ENCODE measurements around the gene DENND1C.

The DENND1C gene

GRCh38 chr19:6482343-6482686, 728 bp upstream of the DENND1C start:
- H3K36me3 Mint-ChIP-seq (ENCODE audit: insufficient read depth), result peaks cover 20% of the 10 kb centered on the region

GRCh38 chr19:6480848-6481415, 655 bp downstream of the DENND1C start:
- Mint-ChIP-seq H3K4me3 (peak overlapping the region; percentile 80), H3K27me3 (no peaks in the 10 kb centered on the region), H3K4me1 (peaks cover 39% of the 10 kb centered on the region), H3K36me3 (ENCODE audit: insufficient read depth) (peaks cover 28% of the 10 kb centered on the region), H3K9me3 (no peaks in the 10 kb centered on the region), H3K27ac (ENCODE audit: low read depth) (peak overlapping the region; percentile 86)
- ATAC-seq (replicated peaks; ENCODE audit: extremely low read depth, poor library complexity, severe bottlenecking), result peak; percentile 27
- no peak for DNase-seq (ENCODE audit: low spot score in 2 of 2)

More at GRCh38 chr19:6482343-6482686, 728 bp upstream of the DENND1C start:
- no peaks in the 10 kb centered on the region for H3K27me3 Mint-ChIP-seq
- DNase-seq (ENCODE audit: low spot score in 2 of 2) (no peak), ATAC-seq (replicated peaks; ENCODE audit: extremely low read depth, poor library complexity, severe bottlenecking) (no peak)
- H3K27ac Mint-ChIP-seq (ENCODE audit: low read depth), result peak overlapping the region; percentile 86
- H3K4me3 Mint-ChIP-seq, result peak overlapping the region; percentile 80
- peaks cover 39% of the 10 kb centered on the region for H3K4me1 Mint-ChIP-seq
- no peaks in the 10 kb centered on the region for H3K9me3 Mint-ChIP-seq

GRCh38 chr19:6479836-6480398, 1.7 kb downstream of the DENND1C start:
- no peaks in the 10 kb centered on the region for H3K27me3 Mint-ChIP-seq
- peak overlapping the region; percentile 80 for H3K4me3 Mint-ChIP-seq
- peaks cover 31% of the 10 kb centered on the region for H3K36me3 Mint-ChIP-seq (ENCODE audit: insufficient read depth)
- DNase-seq (ENCODE audit: low spot score in 2 of 2) (no peak), ATAC-seq (replicated peaks; ENCODE audit: extremely low read depth, poor library complexity, severe bottlenecking) (no peak)
- H3K4me1 Mint-ChIP-seq, result peaks cover 39% of the 10 kb centered on the region
- H3K9me3 Mint-ChIP-seq, result no peaks in the 10 kb centered on the region
- peak overlapping the region; percentile 86 for H3K27ac Mint-ChIP-seq (ENCODE audit: low read depth)

GRCh38 chr19:6478815-6479214, 2.8 kb downstream of the DENND1C start:
- no peak for ATAC-seq (replicated peaks; ENCODE audit: extremely low read depth, poor library complexity, severe bottlenecking)
- H3K9me3 Mint-ChIP-seq, result no peaks in the 10 kb centered on the region
- H3K4me3 Mint-ChIP-seq, result no peak overlapping the region
- no peaks in the 10 kb centered on the region for H3K27me3 Mint-ChIP-seq
- H3K36me3 Mint-ChIP-seq (ENCODE audit: insufficient read depth), result peaks cover 37% of the 10 kb centered on the region
- H3K4me1 Mint-ChIP-seq, result peaks cover 37% of the 10 kb centered on the region
- DNase-seq (ENCODE audit: low spot score in 2 of 2), result no peak
- H3K27ac Mint-ChIP-seq (ENCODE audit: low read depth), result peak overlapping the region; percentile 22

- no peak for DNase-seq (ENCODE audit: low spot score in 2 of 2)
- Mint-ChIP-seq H3K27me3 (no peaks in the 10 kb centered on the region), H3K4me3 (no peak overlapping the region), H3K27ac (ENCODE audit: low read depth) (no peak overlapping the region), H3K36me3 (ENCODE audit: insufficient read depth) (peaks cover 44% of the 10 kb centered on the region), H3K4me1 (peaks cover 22% of the 10 kb centered on the region), H3K9me3 (no peaks in the 10 kb centered on the region)
- ATAC-seq (replicated peaks; ENCODE audit: extremely low read depth, poor library complexity, severe bottlenecking), result no peak
Observed at GRCh38 chr19:6476896-6477431, 4.6 kb downstream of the DENND1C start.

- H3K4me1 Mint-ChIP-seq, result peaks cover 15% of the 10 kb centered on the region
- H3K27ac Mint-ChIP-seq (ENCODE audit: low read depth), result no peak overlapping the region
- peak; percentile 64 to 66 for DNase-seq (ENCODE audit: low spot score in 2 of 2)
- peak; percentile 64 for ATAC-seq (replicated peaks; ENCODE audit: extremely low read depth, poor library complexity, severe bottlenecking)
- no peaks in the 10 kb centered on the region for H3K9me3 Mint-ChIP-seq
- no peak overlapping the region for H3K4me3 Mint-ChIP-seq
- peaks cover 39% of the 10 kb centered on the region for H3K36me3 Mint-ChIP-seq (ENCODE audit: insufficient read depth)
- no peaks in the 10 kb centered on the region for H3K27me3 Mint-ChIP-seq
Observed at GRCh38 chr19:6476155-6476895, 5.3 kb downstream of the DENND1C start.

GRCh38 chr19:6475321-6476108, 6.1 kb downstream of the DENND1C start:
- Mint-ChIP-seq H3K36me3 (ENCODE audit: insufficient read depth) (peaks cover 45% of the 10 kb centered on the region), H3K4me3 (no peak overlapping the region), H3K9me3 (no peaks in the 10 kb centered on the region), H3K27me3 (no peaks in the 10 kb centered on the region), H3K27ac (ENCODE audit: low read depth) (no peak overlapping the region), H3K4me1 (peaks cover 8% of the 10 kb centered on the region)
- no peak for DNase-seq (ENCODE audit: low spot score in 2 of 2)
- no peak for ATAC-seq (replicated peaks; ENCODE audit: extremely low read depth, poor library complexity, severe bottlenecking)

- Mint-ChIP-seq H3K4me3 (no peak overlapping the region), H3K27me3 (no peaks in the 10 kb centered on the region), H3K36me3 (ENCODE audit: insufficient read depth) (peaks cover 51% of the 10 kb centered on the region), H3K9me3 (no peaks in the 10 kb centered on the region), H3K4me1 (no peaks in the 10 kb centered on the region), H3K27ac (ENCODE audit: low read depth) (peak overlapping the region; percentile 75)
- DNase-seq (ENCODE audit: low spot score in 2 of 2) (no peak), ATAC-seq (replicated peaks; ENCODE audit: extremely low read depth, poor library complexity, severe bottlenecking) (no peak)
Observed at GRCh38 chr19:6473647-6474046, 7.9 kb downstream of the DENND1C start.

- H3K27me3 Mint-ChIP-seq, result no peaks in the 10 kb centered on the region
- peaks cover 4% of the 10 kb centered on the region for H3K4me1 Mint-ChIP-seq
- no peak overlapping the region for H3K4me3 Mint-ChIP-seq
- DNase-seq (ENCODE audit: low spot score in 2 of 2), result no peak
- H3K36me3 Mint-ChIP-seq (ENCODE audit: insufficient read depth), result peaks cover 48% of the 10 kb centered on the region
- H3K9me3 Mint-ChIP-seq, result no peaks in the 10 kb centered on the region
- ATAC-seq (replicated peaks; ENCODE audit: extremely low read depth, poor library complexity, severe bottlenecking), result no peak
- no peak overlapping the region for H3K27ac Mint-ChIP-seq (ENCODE audit: low read depth)
Observed at GRCh38 chr19:6472713-6473112, 8.9 kb downstream of the DENND1C start.

- H3K36me3 Mint-ChIP-seq (ENCODE audit: insufficient read depth), result peaks cover 45% of the 10 kb centered on the region
- ATAC-seq (replicated peaks; ENCODE audit: extremely low read depth, poor library complexity, severe bottlenecking) (no peak), DNase-seq (ENCODE audit: low spot score in 2 of 2) (no peak)
- H3K4me1 Mint-ChIP-seq, result peaks cover 6% of the 10 kb centered on the region
- H3K27ac Mint-ChIP-seq (ENCODE audit: low read depth), result no peak overlapping the region
- no peaks in the 10 kb centered on the region for H3K27me3 Mint-ChIP-seq
- no peak overlapping the region for H3K4me3 Mint-ChIP-seq
- no peaks in the 10 kb centered on the region for H3K9me3 Mint-ChIP-seq
Observed at GRCh38 chr19:6471076-6471475, 10.5 kb downstream of the DENND1C start.

- H3K9me3 Mint-ChIP-seq, result no peaks in the 10 kb centered on the region
- no peak overlapping the region for H3K27ac Mint-ChIP-seq (ENCODE audit: low read depth)
- DNase-seq (ENCODE audit: low spot score in 2 of 2), result no peak
- no peak overlapping the region for H3K4me3 Mint-ChIP-seq
- peaks cover 41% of the 10 kb centered on the region for H3K36me3 Mint-ChIP-seq (ENCODE audit: insufficient read depth)
- no peaks in the 10 kb centered on the region for H3K27me3 Mint-ChIP-seq
- H3K4me1 Mint-ChIP-seq, result peaks cover 8% of the 10 kb centered on the region
- ATAC-seq (replicated peaks; ENCODE audit: extremely low read depth, poor library complexity, severe bottlenecking), result no peak
Observed at GRCh38 chr19:6470173-6470572, 11.4 kb downstream of the DENND1C start.

GRCh38 chr19:6467384-6467783, 14.2 kb downstream of the DENND1C start:
- H3K4me3 Mint-ChIP-seq, result no peak overlapping the region
- peaks cover 14% of the 10 kb centered on the region for H3K4me1 Mint-ChIP-seq
- no peaks in the 10 kb centered on the region for H3K9me3 Mint-ChIP-seq
- no peak for ATAC-seq (replicated peaks; ENCODE audit: extremely low read depth, poor library complexity, severe bottlenecking)
- peaks cover 31% of the 10 kb centered on the region for H3K36me3 Mint-ChIP-seq (ENCODE audit: insufficient read depth)
- H3K27me3 Mint-ChIP-seq, result no peaks in the 10 kb centered on the region
- H3K27ac Mint-ChIP-seq (ENCODE audit: low read depth), result peak overlapping the region; percentile 85
- no peak for DNase-seq (ENCODE audit: low spot score in 2 of 2)
